Superior temporal gyrus (tissue), 1 donor: ENCODE data around the gene PICALM.

Experiments
- DNase-seq: peaks from one replicate; pipeline ENCODE4 v3.0.0-alpha.2; 2016; ENCODE audit errors: extremely low spot score

The PICALM gene

GRCh38 chr11:86047275-86047991 is 21.5 kb downstream of the PICALM start:
- DNase-seq: no peak

- DNase-seq: no peak
Observed at GRCh38 chr11:86046116-86046515, 22.8 kb downstream of the PICALM start.

- peak; percentile 88 for DNase-seq
Observed at GRCh38 chr11:86043765-86044503, 24.9 kb downstream of the PICALM start.

GRCh38 chr11:86041975-86042378 is 26.9 kb downstream of the PICALM start:
- peak; percentile 98 for DNase-seq

- DNase-seq: peak; percentile 43
Observed at GRCh38 chr11:86040919-86041850, 27.7 kb downstream of the PICALM start.

DNA sequence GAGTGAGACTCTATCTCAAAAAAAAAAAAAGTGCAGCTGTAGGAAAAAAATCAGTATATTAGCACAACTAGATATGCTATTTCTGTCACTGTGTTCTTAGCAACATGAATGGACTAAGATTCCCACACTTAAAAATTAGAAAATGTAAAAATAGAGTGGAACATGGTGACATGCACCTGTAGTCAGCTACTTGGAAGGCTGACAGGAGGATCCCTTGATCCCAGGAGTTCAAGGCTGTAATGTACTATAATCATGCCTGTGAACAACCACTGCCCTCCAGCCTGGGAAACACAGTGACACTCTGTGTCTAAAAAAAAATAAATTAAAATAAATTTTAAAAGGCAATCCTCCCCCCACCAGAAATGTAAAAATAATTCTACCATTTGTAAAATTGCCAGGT is 29.8 kb downstream of the PICALM start:
- DNase-seq: no peak

DNA sequence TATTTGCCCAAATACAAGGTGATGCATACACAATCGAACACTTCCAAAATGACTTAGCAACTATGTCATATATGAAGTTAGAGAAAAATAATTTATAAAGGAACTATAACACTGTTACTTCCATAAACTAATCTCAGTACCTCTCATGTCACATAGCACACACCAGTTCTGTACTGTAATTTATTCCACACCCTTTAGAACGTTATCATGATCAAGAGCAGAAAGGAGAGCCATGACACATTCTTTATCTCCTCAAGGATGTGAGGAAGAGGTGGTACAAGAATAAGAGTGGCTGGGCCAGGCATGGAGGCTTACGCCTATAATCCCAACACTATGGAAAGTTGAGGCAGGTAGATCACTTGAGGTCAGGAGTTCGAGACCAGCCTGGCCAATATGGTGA is 31.1 kb downstream of the PICALM start:
- DNase-seq: no peak

DNA sequence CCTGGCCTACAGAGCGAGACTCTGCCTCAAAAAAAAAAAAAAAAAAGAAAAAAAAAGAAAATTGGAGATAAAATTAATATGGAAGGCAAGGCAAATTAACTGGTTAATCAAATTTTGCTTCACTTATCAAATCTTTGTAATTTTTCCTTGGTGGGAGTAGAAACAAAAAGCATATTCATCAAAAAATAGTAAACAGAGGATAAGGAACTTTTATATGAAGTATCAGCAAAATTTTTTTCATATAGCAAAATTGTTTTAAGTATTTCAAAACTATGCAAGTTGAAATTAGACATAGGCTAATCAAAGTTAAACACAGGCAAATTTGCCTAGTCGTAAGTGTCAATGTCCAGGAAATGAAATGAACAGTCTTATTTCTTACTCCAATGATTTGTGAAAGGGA is 33.0 kb downstream of the PICALM start:
- no peak for DNase-seq

- no peak for DNase-seq
Observed at GRCh38 chr11:86035164-86035563, 33.7 kb downstream of the PICALM start.

- DNase-seq: no peak
Observed at GRCh38 chr11:86034710-86035109, 34.2 kb downstream of the PICALM start.

GRCh38 chr11:86021377-86021776 is 47.5 kb downstream of the PICALM start:
- no peak for DNase-seq

DNA sequence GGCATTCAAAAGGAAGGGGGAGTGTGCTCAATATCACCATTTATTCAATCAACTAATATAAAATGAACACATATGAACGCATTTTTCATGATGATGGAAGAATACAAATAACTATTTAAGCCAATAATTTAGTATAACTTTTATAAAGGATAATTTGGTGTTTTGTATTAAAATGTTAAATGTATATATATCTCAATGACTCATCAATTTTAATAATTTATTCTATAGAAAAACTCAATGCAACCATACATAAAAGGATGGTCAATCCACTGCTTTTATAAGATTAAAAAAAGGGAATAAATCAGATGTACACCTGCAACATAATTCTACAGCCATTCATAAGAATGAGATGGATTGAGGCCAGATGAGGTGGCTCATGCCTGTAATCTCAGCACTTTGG is 50.6 kb downstream of the PICALM start:
- no peak for DNase-seq

DNA sequence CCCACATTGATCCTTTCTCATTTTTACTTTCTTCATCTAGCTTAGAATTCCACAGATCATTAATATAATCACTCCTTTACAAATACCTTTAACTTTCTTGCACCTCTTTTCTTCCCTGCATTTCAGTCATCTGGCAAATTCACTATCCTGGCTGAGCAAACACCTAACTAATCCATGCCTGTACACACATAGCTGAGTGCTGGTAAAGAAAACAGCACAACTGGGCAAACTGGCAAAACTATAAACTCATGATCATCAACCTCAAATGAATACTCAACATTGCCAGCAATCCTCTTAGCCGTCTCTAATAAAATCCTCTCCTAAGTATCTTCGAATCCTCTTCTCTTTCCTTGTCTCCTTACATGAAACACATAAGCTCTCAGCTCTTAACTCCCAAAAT is 52.4 kb downstream of the PICALM start:
- DNase-seq: no peak

- DNase-seq: no peak
Observed at GRCh38 chr11:86015699-86016098, 53.2 kb downstream of the PICALM start.

- no peak for DNase-seq
Observed at GRCh38 chr11:86014221-86014620, 54.7 kb downstream of the PICALM start.

DNA sequence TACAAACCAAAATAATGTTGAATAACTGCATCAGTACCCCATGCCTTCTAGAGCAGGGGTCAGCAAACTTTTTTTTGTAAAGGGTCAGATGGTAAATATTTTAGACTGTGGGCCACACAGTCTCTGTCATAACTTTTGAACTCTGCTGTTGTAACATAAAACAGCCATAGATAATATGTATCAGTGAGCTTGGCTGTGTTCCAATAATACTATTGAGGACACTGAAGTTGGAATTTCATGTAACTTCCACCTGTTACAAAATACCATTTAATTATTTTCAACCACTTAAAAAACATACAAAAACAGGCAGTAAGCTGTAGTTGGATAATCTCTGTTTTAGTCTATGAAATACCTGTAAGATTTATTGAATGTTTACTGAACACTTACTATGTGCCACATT is 55.2 kb downstream of the PICALM start:
- no peak for DNase-seq

GRCh38 chr11:86011175-86011574 is 57.7 kb downstream of the PICALM start:
- no peak for DNase-seq

DNA sequence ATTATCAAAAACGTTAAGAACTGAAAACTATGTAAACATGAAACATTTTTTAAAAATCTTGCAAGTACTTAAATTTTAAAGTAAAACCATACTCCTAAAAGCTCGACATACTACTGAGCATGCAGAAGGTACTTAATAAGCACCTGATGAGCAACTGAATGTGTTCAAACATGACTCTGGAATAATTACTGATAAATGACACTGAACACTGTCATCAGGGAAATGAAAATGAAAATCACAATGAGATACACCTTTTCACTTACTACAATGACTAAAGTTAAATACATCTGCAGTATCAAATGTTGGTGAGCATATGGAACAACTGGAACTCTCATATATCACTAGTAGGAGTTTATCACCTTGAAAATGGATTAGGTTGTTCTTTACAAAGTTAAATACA is 65.2 kb downstream of the PICALM start:
- DNase-seq: no peak

DNA sequence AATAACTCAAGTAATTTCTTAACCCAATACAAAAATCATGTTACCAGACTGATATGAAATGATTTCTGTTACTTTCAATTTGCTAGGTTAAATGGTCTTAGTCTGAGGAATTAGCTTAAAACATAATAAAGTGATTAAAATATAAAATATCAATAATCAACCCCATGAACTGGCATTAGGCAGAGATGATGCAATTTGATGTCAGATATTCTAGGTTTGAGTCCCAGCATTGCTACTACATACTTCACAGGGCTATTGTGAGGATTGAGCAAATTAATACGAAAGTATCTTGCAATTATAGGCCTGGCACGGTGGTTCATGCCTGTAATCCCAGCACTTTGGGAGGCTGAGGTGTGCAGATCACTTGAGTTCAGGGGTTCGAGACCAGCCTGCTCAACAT is 66.5 kb downstream of the PICALM start:
- no peak for DNase-seq

DNA sequence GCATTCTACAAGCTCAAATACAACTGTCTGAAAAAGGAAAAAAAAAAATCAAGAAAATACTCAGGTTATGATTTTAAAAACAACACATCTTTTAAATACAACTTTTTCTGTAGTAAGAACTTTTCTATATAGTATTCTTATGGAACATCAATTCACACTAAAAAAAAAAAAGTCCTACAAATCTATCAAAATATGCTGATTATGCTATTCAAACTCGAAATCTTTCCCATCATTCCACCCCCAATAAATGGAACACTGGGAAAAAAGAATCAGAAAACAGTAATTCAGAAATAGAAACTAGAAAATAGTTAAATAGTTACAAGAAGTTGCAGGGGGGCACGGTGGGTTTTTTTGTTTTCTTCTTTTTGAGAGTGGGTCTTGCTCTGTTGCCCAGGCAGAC is 77.4 kb downstream of the PICALM start:
- no peak for DNase-seq

DNA sequence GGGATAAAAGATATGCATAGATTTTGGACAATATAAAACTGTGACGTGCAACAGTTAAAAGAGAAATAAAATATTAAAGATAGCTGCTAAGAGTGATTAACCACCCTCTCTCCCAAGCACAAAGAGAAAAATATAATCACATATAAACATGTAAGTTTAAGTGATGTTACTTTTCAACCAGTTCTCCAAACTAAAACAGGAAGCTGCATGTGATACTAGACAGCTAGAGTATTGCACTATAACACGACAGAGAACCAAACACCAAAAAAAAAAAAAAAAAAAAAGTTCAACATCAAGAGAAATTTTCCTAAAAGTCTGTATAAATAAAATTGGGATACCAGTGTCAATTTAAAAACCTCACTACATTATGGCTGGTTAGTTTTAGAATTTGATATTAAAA is 79.1 kb downstream of the PICALM start:
- DNase-seq: no peak

DNA sequence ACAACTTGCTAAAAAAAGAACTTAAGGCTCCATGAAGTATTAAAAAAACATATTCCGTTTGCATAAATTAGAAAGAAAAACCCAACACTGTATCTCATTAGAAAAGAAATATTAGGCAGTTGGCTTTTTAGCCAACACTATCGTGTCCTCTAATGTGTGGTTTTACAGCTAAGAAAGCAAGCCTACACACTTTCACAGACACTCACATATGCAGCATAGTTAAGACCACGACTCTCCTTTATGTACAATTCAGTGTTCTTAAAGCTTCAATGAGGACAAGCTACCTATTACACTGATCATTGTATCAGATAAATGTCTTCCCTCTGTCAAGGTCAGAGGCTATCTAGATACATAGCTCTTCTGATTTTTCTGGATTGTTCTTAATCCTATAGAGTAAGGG is 80.1 kb downstream of the PICALM start:
- DNase-seq: no peak
